Sciatic nerve (tissue), 2 donors: Measurements from ENCODE around the gene SHROOM3. TPM values are rescaled to one million over a fixed set of nuclear protein-coding genes. Genes with fewer than 3 reads are reported as not detected.

Source experiments
- ATAC-seq: fragments of 200-7000 bp; cut with Tn5 transposase; one replicate; pipeline ENCODE4 v1.9.1; 2020; ENCODE audit warnings: mild to moderate bottlenecking, moderate library complexity
- DNase-seq: peaks from one replicate; pipeline ENCODE4 v3.0.0-alpha.2; 2020; ENCODE audit warnings: low spot score
- intact Hi-C: fragments of 100-400 bp; cut with DNase I; formaldehyde crosslinking; loops from one replicate; pipeline ENCODE4 v1.14.2; 2022
- total RNA-seq: library from RNA; stranded (reverse); fragmentation: NEBNext Ultra II Directional; extraction: Animal tissue kit (Norgen Biotek cat#: 25700); gene quantifications from one replicate; pipeline ENCODE4 v1.2.1, GENCODE V29; 2021
- donor health status: DM: no; HTN: no; CAD: no.
- donor health status: DM: no; HTN: no; CAD: no.

SHROOM3 gene
- total RNA-seq, 1 donor from 2014 or later: 46.2 TPM

DNA sequence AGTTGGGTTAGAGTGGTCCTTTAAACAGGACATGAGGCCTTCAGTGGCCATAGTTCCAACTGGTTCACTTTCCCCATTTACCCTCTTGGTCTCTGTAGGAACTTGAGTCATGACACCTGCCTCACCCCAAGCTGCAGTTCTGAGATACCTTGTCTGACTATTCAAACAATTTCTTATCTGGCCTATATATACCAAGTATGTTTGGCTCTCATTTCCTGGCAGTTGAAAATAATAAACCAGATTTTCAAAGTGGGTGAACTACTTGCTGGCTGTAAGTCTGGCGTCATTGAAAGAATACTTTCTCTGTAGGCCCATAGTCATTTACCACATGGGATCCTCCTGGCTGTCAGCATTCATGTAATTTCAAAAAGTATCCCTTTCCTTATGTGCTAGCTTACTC lies 228.8 kb downstream of the SHROOM3 start:
- intact Hi-C loops: no loop called here
- DNase-seq (no peak), ATAC-seq (no peak)

DNA sequence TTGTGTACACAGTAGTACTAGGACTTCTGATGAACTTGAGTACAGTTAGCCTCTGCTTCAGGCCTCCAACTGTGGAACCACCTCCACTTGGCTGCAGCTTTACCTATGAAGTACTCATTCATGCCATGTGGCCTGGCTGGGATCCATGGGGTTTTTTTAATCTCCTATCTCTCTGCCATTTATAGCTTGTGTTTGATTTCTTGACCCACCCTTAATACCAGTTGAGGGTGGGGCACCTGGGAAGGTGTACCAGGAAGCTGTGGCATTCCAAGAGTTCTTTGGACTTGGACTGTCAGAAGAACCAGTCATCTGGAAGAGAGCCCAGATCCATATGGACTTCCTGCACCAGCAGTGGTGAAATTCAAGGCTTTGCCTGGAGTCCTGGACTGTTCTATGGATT lies 230.1 kb downstream of the SHROOM3 start:
- ATAC-seq: no peak
- intact Hi-C loops: no loop called here
- DNase-seq: no peak

GRCh38 chr4:76665721-76666120 lies 230.7 kb downstream of the SHROOM3 start:
- DNase-seq: no peak
- intact Hi-C loops: no loop called here
- no peak for ATAC-seq

DNA sequence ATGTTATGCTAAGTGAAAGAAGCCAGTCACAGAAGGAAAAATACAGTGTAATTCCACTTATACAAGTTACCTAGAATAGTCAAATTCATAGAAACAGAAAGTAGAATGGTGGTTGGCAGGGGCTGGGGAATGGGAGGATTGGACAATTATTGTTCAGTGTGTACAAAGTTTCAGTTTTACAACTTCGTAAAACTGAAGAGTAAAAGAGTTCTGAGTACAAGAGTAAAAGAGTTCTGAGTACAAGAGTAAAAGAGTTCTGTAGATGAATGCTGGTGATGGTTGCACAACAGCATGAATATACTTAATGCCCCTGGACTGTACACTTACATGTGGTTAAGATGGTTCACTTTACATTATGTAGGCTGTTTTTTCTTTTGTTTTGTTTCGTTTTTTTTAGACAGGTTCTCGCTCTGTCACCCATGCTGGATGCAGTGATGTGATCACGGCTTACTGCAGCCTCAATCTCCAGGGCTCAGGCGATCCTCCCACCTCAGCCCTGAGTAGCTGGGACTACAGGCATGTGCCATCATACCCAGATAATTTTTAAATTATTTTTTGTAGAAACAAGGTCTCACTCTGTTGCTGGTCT lies 232.0 kb downstream of the SHROOM3 start:
- ATAC-seq (no peak), DNase-seq (no peak)
- intact Hi-C loops: no loop called here

GRCh38 chr4:76670631-76671030 lies 235.6 kb downstream of the SHROOM3 start:
- ATAC-seq (no peak), DNase-seq (no peak)
- intact Hi-C loops: no loop called here

DNA sequence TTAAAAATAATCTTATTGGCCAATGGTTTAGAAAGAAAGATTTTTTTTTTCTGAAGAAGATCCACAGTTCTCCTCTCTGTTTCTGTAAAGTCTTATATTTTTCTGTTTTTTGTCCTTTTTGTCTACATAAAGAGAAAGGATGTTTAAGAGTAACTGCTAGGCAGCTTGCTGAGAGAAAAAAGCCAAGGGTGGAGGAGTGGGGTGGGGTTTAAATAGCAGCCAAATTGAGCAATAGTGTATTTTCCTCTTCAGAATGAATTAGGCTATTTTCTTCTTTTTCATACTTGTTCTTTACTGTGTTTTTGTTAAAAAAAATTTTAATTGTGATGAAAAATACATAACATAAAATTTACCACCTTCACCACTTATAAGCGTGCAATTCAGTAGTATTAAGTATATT lies 238.3 kb downstream of the SHROOM3 start:
- DNase-seq (no peak), ATAC-seq (no peak)
- intact Hi-C loops: no loop called here

- ATAC-seq (no peak), DNase-seq (no peak)
- intact Hi-C loops: no loop called here
Measured at GRCh38 chr4:76674983-76675382, 240.0 kb downstream of the SHROOM3 start.

DNA sequence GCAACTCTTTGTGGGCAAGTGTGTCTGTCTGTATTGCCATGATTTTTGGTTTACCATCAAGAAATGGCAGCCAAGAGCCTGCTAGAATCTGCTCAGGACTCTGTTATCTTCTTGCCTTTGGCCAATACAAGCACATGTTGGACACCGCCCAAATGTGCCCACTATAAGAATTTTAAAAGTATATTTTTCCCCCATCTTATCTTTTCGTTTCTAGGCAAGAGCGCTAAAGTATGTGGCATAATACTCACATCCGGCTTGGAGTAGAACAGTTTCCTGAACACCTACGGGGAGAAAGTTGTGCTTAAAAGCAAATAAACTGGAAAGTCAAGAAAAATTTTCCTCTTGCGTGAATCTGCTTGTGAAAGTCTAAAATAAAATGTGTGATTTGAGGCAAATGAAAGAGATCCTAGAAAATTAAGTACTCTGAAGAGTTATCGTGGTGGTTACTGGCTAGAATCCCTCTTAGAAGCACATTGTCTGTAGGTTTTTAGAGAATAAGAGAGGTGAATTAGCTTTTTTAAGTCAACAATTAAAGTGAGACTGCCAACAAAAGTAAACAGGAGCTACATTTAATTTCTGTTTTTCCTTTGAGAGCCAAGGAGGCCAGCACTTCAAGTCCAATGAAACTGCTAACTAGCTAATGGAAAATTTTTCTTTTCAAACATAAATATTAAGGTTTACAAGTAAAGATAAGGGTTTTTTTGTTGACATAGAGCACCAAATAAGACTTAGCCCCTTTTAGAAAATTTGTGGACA lies 242.7 kb downstream of the SHROOM3 start:
- intact Hi-C loops: no loop called here
- ATAC-seq (no peak), DNase-seq (no peak)

DNA sequence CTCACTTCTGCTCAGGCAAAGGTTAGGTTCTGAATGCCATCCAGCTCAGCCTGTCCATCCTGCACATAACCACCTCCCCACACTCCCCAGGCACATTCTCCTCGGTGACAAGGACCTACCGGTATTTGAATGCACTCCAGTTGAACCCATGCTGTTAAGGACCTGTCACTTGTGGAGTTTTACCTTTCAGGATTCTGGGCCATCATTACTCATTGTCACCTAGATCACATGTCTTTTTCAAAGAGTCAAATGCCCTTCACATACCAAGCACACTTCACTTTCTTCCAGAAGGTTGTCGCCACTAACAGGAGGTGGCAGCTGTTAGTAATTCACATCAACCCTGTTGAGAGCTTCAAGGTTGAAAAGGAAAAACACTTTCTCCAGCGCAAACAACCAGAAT lies 244.7 kb downstream of the SHROOM3 start:
- intact Hi-C loops: no loop called here
- no peak for DNase-seq
- no peak for ATAC-seq

GRCh38 chr4:76680952-76681351 lies 245.9 kb downstream of the SHROOM3 start:
- DNase-seq (no peak), ATAC-seq (no peak)
- intact Hi-C loops: no loop called here

DNA sequence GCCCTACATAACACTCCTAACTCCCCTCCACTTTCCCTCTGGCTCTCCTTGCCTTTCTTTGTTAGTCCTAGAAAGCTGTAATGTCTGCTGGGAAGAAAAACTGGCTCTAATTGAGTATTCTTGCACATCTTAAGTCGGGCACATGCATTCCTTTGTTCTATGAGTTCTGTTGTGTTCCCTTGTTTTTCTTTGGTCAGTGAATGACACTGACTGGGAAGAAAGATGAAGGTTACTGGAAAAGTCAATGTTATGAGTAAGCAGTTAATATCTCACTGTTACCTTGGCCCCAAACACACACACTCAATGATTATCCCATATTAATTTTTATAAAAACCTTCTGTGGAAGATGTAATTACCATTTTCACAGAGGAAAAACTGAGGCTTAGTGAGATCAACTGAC lies 247.0 kb downstream of the SHROOM3 start:
- intact Hi-C loops: no loop called here
- ATAC-seq: no peak
- no peak for DNase-seq

- intact Hi-C loops: no loop called here
- no peak for ATAC-seq
Measured at GRCh38 chr4:76683144-76683543, 248.1 kb downstream of the SHROOM3 start.

DNA sequence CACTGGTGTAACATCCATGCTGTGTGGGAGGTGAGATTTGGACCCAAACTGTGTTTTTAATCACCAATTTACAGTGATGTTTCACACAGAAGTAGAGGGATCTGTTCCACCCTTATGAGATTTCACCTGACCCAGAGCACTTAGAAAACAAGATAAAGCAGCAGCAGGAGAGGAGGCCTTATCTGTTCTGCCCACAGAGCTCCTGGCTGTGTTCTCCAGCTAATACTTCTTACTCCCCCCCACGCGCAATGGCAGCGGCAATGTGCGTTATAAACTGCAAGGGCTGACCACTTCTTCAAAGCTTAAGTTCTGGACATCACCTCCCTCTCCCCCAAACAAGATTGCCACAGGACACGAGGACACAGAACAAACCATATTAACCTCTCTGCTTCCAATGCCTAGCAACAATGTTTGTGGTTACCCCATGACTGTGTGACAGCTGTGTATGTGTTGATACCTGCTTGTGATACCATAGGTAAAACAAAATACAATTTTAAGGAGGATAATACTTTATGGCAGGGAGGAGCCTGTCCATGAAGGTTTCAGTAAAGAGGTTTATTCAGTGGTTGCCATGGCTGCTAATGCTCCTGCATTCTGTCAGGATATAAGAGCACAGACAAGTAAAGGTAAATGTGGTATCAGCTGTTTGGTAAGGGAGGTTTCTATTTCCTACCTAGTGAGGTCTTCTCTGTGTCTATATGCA lies 252.9 kb downstream of the SHROOM3 start:
- intact Hi-C loops: no loop called here
- DNase-seq (no peak), ATAC-seq (no peak)

More at GRCh38 chr4:76683144-76683543, 248.1 kb downstream of the SHROOM3 start:
- no peak for DNase-seq

DNA sequence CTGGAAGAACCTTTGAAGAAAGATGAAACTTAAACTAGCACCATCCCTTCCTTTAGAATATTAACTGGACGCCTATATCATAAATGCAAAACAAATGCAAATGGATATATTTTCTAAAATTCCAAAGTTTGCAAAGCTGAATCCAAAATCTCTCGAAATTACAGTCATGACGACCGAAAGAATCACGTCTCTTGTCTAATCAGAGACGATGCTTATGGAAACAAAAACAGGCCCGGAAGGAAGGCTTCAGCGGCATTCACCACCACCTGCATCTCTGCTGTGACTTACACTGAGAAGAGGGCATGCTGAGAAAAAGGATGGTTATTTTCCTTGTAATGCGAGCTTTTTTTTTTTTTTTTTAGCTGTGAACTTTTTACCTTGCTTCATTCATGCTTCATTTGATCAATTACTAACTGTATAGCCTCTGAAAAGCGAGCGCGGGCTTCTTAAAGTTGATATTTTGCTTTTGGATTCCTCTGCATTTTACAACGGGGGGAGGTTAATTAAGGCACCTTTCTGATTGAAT lies 253.7 kb downstream of the SHROOM3 start:
- ATAC-seq: no peak
- intact Hi-C loops: no loop called here

DNA sequence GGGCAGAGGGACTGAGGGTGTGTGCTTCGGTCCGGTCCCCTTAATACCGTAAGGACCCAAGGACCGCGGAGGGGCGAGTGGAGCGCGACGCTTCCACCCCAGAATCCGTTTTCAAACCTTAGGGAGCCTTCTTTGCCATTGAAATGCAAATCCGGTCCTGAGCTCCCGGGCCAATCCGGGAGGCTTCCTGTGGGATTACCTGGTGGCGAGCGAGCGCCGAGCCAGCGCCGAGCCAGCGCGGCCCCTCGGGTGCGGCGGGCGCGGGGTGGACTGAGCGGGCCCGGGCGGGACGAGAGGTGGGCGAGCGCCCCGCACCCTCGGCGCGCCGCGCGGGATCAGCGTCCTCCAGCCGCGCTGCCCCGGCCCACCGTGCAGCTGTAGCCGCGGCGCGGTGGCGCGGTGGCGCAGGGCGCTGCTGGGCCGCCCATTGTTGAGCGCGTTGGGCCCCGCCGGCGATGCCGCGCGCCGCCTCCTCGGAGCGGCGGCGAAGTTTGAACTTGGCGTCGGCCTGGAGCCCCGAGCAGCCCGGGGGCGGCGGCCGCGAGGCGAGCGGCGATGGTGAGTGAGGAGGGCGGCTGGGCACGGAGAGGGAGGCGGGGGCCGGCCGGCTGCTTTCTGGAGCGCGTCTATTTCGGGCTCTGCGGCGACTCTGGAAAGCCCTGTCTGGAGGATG lies 254.3 kb downstream of the SHROOM3 start:
- peak; percentile 70 for DNase-seq

More for the DNA sequence above, 253.7 kb downstream of the SHROOM3 start:
- DNase-seq: no peak

GRCh38 chr4:76690011-76690905 lies 255.2 kb downstream of the SHROOM3 start:
- intact Hi-C loops: no loop called here
- DNase-seq (no peak), ATAC-seq (peak; percentile 51)

More for the DNA sequence above, 254.3 kb downstream of the SHROOM3 start:
- intact Hi-C loops: no loop called here
- ATAC-seq: peak; percentile 68

DNA sequence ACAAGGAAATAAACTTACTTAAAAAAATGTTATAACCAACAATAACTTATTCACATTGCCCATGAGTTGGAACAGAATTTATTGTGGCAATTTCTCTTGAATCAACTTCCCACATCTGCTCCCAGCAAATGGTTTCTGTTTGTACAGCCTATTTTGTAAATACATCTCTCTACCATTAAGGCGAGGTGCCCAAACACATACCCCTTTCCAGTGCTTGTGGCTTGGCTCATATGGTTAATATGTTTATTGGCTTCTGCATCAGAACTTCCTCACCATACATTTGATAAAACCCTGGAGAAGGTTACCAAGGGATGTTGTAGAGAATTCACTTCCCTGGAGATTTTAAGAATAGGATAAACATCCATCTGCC lies 255.9 kb downstream of the SHROOM3 start:
- ATAC-seq: no peak
- intact Hi-C loops: no loop called here
- no peak for DNase-seq

DNA sequence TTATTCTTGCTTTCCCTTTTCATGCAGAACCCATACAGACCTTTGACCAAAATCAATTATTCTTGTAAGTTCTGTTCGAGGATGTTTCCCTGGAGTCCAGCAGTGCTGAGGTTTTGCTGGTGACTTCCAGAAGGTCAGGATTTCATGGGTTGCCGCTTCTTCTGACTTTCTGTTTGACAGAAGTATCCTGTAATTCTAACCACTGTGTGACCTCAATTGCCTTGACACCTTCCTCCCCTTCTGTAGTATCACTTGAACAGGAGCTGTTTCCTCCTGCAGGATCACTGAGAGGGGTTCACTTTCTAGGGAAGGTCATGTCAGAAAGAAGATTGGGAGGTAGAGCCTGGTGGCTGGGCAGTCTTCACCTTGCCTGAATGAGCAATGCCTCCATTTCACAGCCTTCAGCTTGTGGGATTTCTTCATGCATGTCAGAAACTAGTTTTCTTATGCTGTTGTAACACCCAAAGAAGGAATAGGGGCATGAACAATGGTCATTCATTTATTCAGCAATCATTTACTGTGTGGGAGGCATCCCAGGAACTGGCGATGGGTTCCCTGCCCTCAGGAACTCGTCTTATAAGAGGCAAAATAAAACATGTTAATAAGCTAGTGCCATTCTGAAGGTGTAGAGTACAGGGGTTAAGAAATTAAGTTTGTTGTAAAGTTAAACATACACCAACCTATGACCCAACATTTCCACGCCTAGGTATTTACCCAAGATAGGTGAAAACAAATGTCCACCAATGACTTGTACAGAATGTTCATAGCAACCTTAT lies 257.0 kb downstream of the SHROOM3 start:
- DNase-seq: no peak
- intact Hi-C loops: no loop called here
- ATAC-seq: no peak
